ENCODE measurements around the gene WDFY4. TPM values are rescaled to one million over a fixed set of nuclear protein-coding genes. Genes with fewer than 3 reads are reported as not detected.

WDFY4 gene
- total RNA-seq, 3 donors from 2014 or later, result 2.3 to 7.0 (median 5.8) TPM

- Histone ChIP-seq H3K4me1 (no peaks in the 10 kb centered on the region), H3K27ac (no peak overlapping the region), H3K4me3 (no peak overlapping the region), H3K27me3 (no peaks in the 10 kb centered on the region), H3K36me3 (no peaks in the 10 kb centered on the region), H3K9me3 (no peaks in the 10 kb centered on the region)
- TF ChIP-seq POLR2AphosphoS5 (IDR thresholded peaks at IDR 0.05), result no peak
- no peak for TF ChIP-seq CTCF (IDR thresholded peaks at IDR 0.05)
- no peak for TF ChIP-seq POLR2A (IDR thresholded peaks at IDR 0.05)
- no peak for DNase-seq (ENCODE audit: low spot score in 2 of 2)
- intact Hi-C loops (cut with DNase I; ENCODE audit: low total_unique reads), result no loop called here
Measured at GRCh38 chr10:48722153-48723145, 37.8 kb downstream of the WDFY4 start.

- Histone ChIP-seq H3K36me3 (no peaks in the 10 kb centered on the region), H3K4me1 (no peaks in the 10 kb centered on the region), H3K9me3 (no peaks in the 10 kb centered on the region), H3K4me3 (no peak overlapping the region), H3K27me3 (no peaks in the 10 kb centered on the region), H3K27ac (no peak overlapping the region)
- DNase-seq (ENCODE audit: low spot score in 2 of 2), result no peak
- intact Hi-C loops (cut with DNase I; ENCODE audit: low total_unique reads), result no loop called here
- TF ChIP-seq POLR2AphosphoS5 (IDR thresholded peaks at IDR 0.05), result no peak
Measured at GRCh38 chr10:48724127-48724526, 39.5 kb downstream of the WDFY4 start.

GRCh38 chr10:48725708-48726107 lies 41.0 kb downstream of the WDFY4 start:
- H3K27me3 ChIP-seq, result no peaks in the 10 kb centered on the region
- no peaks in the 10 kb centered on the region for H3K36me3 ChIP-seq
- intact Hi-C loops (cut with DNase I; ENCODE audit: low total_unique reads), result no loop called here
- no peak for DNase-seq (ENCODE audit: low spot score in 2 of 2)
- no peak for TF ChIP-seq CTCF (IDR thresholded peaks at IDR 0.05)
- TF ChIP-seq POLR2A (IDR thresholded peaks at IDR 0.05), result no peak
- no peak for TF ChIP-seq POLR2AphosphoS5 (IDR thresholded peaks at IDR 0.05)
- no peak overlapping the region for H3K4me3 ChIP-seq
- no peaks in the 10 kb centered on the region for H3K9me3 ChIP-seq
- H3K27ac ChIP-seq, result no peak overlapping the region
- no peaks in the 10 kb centered on the region for H3K4me1 ChIP-seq

GRCh38 chr10:48727866-48728265 lies 43.2 kb downstream of the WDFY4 start:
- Histone ChIP-seq H3K27me3 (no peaks in the 10 kb centered on the region), H3K27ac (no peak overlapping the region), H3K36me3 (no peaks in the 10 kb centered on the region), H3K9me3 (no peaks in the 10 kb centered on the region), H3K4me3 (no peak overlapping the region), H3K4me1 (no peaks in the 10 kb centered on the region)
- intact Hi-C loops (cut with DNase I; ENCODE audit: low total_unique reads), result no loop called here
- no peak for DNase-seq (ENCODE audit: low spot score in 2 of 2)
- TF ChIP-seq POLR2AphosphoS5 (IDR thresholded peaks at IDR 0.05), result no peak
- TF ChIP-seq CTCF (IDR thresholded peaks at IDR 0.05), result no peak
- no peak for TF ChIP-seq POLR2A (IDR thresholded peaks at IDR 0.05)

- no peak for DNase-seq (ENCODE audit: low spot score in 2 of 2)
- intact Hi-C loops (cut with DNase I; ENCODE audit: low total_unique reads), result no loop called here
- no peaks in the 10 kb centered on the region for H3K9me3 ChIP-seq
- no peak overlapping the region for H3K27ac ChIP-seq
- TF ChIP-seq POLR2AphosphoS5 (IDR thresholded peaks at IDR 0.05), result no peak
- no peak for TF ChIP-seq POLR2A (IDR thresholded peaks at IDR 0.05)
- no peak for TF ChIP-seq CTCF (IDR thresholded peaks at IDR 0.05)
- no peak overlapping the region for H3K4me3 ChIP-seq
- no peaks in the 10 kb centered on the region for H3K4me1 ChIP-seq
- H3K36me3 ChIP-seq, result no peaks in the 10 kb centered on the region
- H3K27me3 ChIP-seq, result no peaks in the 10 kb centered on the region
Measured at GRCh38 chr10:48729222-48729621, 44.5 kb downstream of the WDFY4 start.

Measured in breast epithelium (tissue), 4 donors.